HepG2 (cell line): ENCODE results near the gene CLDN9. TPM values are rescaled to one million over a fixed set of nuclear protein-coding genes. Genes with fewer than 3 reads are reported as not detected.

ENCODE experiments used
- ATAC-seq: fragments of 200-7000 bp; cut with Tn5 transposase; 3 replicates; pipeline ENCODE4 v1.9.1; 2020; ENCODE audit warnings: mild to moderate bottlenecking, moderate library complexity
- BruUV-seq: library from RNA; stranded (reverse); fragments of 400-500 nt; replicated peaks from 2 replicates; lab custom pipeline; 2021; lab: Mats Ljungman, UMichigan
- CTCF ChIA-PET: fragments of 300-600 bp; formaldehyde crosslinking; extraction: SDS; loops from one replicate; lab custom pipeline; 2021; ENCODE audit warnings: low total read pairs, inconsistent platforms, low intra/inter-chr PET ratio; lab: Yijun Ruan, JAX
- POLR2A ChIA-PET: fragments of 350-600 bp; sonication (Branson Sonifier 250); formaldehyde crosslinking; loops from one replicate; lab custom pipeline; 2020; ENCODE audit warnings: antibody characterized with exemption, inconsistent platforms; lab: Yijun Ruan, JAX
- DNase-seq: peaks from one replicate; pipeline ENCODE4 v3.0.0-alpha.2; 2015; ENCODE audit warnings: low spot score
- FAIRE-seq: peaks from 3 replicates; lab custom pipeline; 2011; peaks lifted over from hg19 to GRCh38; lab: Jason Lieb, UNC
- H2AFZ ChIP-seq: one replicate; pipeline ENCODE4 v1.6.1; 2011; ENCODE audit warnings: low read length, inconsistent platforms
- H3K27ac ChIP-seq: fragments of 300-600 bp; 3 replicates; pipeline ENCODE4 v1.8.0; 2011; ENCODE audit warnings: mixed run types, mild to moderate bottlenecking, mixed read lengths, low read length, inconsistent platforms; ENCODE audit not compliant: insufficient read depth; ENCODE audit errors: extremely low read length
- H3K27me3 ChIP-seq, 2 experiments: fragments of 200-600 bp in 1 of 2; 2 replicates in 1 of 2; 3 replicates in 1 of 2; pipeline versions ENCODE4 v1.6.0 to v1.8.0; 2011; ENCODE audit warnings: low read length in 2 of 2, mild to moderate bottlenecking in 2 of 2, moderate library complexity in 2 of 2, inconsistent platforms in 1 of 2; ENCODE audit not compliant: insufficient read depth in 2 of 2, control insufficient read depth in 1 of 2
- H3K36me3 ChIP-seq, 2 experiments: fragments of 200-600 bp in 1 of 2; replicated peaks in 1 of 2; 2 replicates in 1 of 2; 3 replicates in 1 of 2; pipeline versions ENCODE4 v1.5.1 to v1.8.0; 2011; ENCODE audit warnings: low read length in 2 of 2, inconsistent platforms in 1 of 2; ENCODE audit not compliant: insufficient read depth in 2 of 2, control insufficient read depth in 1 of 2
- H3K4me1 ChIP-seq: 2 replicates; pipeline ENCODE4 v1.5.1; 2012; ENCODE audit warnings: low read length, inconsistent platforms; ENCODE audit not compliant: insufficient read depth
- H3K4me2 ChIP-seq: 2 replicates; pipeline ENCODE4 v1.6.0; 2011; ENCODE audit warnings: low read depth, low read length, inconsistent platforms
- H3K4me3 ChIP-seq, 3 experiments: fragments of 200-600 bp in 1 of 3; sonication (generic), shearing (Covaris generic) in 1 of 3; replicated peaks in 1 of 3; 2 replicates each; pipeline ENCODE4 v1.5.1; 2011 to 2016; ENCODE audit warnings: low read length in 3 of 3, inconsistent platforms in 2 of 3, low read depth in 2 of 3, mild to moderate bottlenecking in 2 of 3, control low read depth in 1 of 3, mixed read lengths in 1 of 3; ENCODE audit not compliant: insufficient read depth in 1 of 3
- H3K79me2 ChIP-seq: one replicate; pipeline ENCODE4 v1.6.1; 2011; ENCODE audit warnings: low read length, inconsistent platforms; ENCODE audit not compliant: insufficient read depth
- H3K9ac ChIP-seq: 2 replicates; pipeline ENCODE4 v1.6.0; 2011; ENCODE audit warnings: mild to moderate bottlenecking, low read depth, low read length, inconsistent platforms; ENCODE audit not compliant: insufficient read depth
- H3K9me3 ChIP-seq: 2 replicates; pipeline ENCODE4 v1.5.1; 2012; ENCODE audit warnings: mild to moderate bottlenecking, low read length
- H4K20me1 ChIP-seq: 2 replicates; pipeline ENCODE4 v1.6.0; 2011; ENCODE audit warnings: inconsistent platforms, mild to moderate bottlenecking, low read length, moderate library complexity; ENCODE audit not compliant: insufficient read depth
- ARID2 ChIP-seq: sonication (generic); formaldehyde crosslinking; IDR thresholded peaks from 2 replicates; pipeline ENCODE4 v1.8.1; 2022; ENCODE audit warnings: mild to moderate bottlenecking, missing genetic modification reagents, borderline replicate concordance
- E2F5 ChIP-seq: sonication (generic); formaldehyde crosslinking; conservative IDR thresholded peaks from 2 replicates; pipeline ENCODE4 v1.4.0; 2020; ENCODE audit warnings: missing genetic modification reagents
- ETS1 ChIP-seq: sonication (generic); formaldehyde crosslinking; IDR thresholded peaks from 2 replicates; pipeline ENCODE4 v1.4.0; 2020; ENCODE audit warnings: missing genetic modification reagents
- JUN ChIP-seq: sonication (generic); formaldehyde crosslinking; IDR thresholded peaks from 2 replicates; pipeline ENCODE4 v1.4.0; 2020; ENCODE audit warnings: mild to moderate bottlenecking, missing genetic modification reagents
- MNT ChIP-seq: fragments of 450-650 bp; IDR thresholded peaks from 2 replicates; pipeline ENCODE4 v1.6.1; 2016
- NR0B2 ChIP-seq: sonication (generic); formaldehyde crosslinking; IDR thresholded peaks from 2 replicates; pipeline ENCODE4 v1.4.0; 2020; ENCODE audit warnings: mild to moderate bottlenecking, missing genetic modification reagents
- PHF20 ChIP-seq: sonication (generic); formaldehyde crosslinking; IDR thresholded peaks from 2 replicates; pipeline ENCODE4 v1.5.0; 2020; ENCODE audit warnings: mild to moderate bottlenecking, missing genetic modification reagents
- RBFOX2 ChIP-seq: fragments of 200-400 bp; formaldehyde crosslinking; IDR thresholded peaks from 2 replicates; pipeline ENCODE4 v1.6.1; 2017; ENCODE audit warnings: low read depth, mild to moderate bottlenecking, low read length
- ZFP37 ChIP-seq: sonication (generic); formaldehyde crosslinking; IDR thresholded peaks from 2 replicates; pipeline ENCODE4 v1.4.0; 2020; ENCODE audit warnings: missing genetic modification reagents, borderline replicate concordance
- ZKSCAN8 ChIP-seq: IDR thresholded peaks from 2 replicates; pipeline ENCODE4 v1.6.1; 2016; ENCODE audit warnings: borderline replicate concordance, missing genetic modification reagents, missing compliant biosample characterization
- ZNF530 ChIP-seq: sonication (generic); formaldehyde crosslinking; IDR thresholded peaks from 2 replicates; pipeline ENCODE4 v1.5.0; 2020; ENCODE audit warnings: low read depth, mild to moderate bottlenecking, missing genetic modification reagents
- ZNF616 ChIP-seq: sonication (generic); formaldehyde crosslinking; IDR thresholded peaks from 2 replicates; pipeline ENCODE4 v1.5.0; 2020; ENCODE audit warnings: low read depth, mild to moderate bottlenecking, missing genetic modification reagents
- ZNF746 ChIP-seq: sonication (generic); formaldehyde crosslinking; IDR thresholded peaks from 2 replicates; pipeline ENCODE4 v1.8.0; 2022; ENCODE audit warnings: mild to moderate bottlenecking, missing genetic modification reagents
- WGBS: methylation state at CpG from one replicate; pipeline ENCODE4 v1.1.6; 2017; ENCODE audit warnings: low lambda C conversion rate; 5-methylcytosine and 5-hydroxymethylcytosine counted together
- in situ Hi-C: cut with HindIII; loops from 2 replicates; pipeline ENCODE4 v1.10.0; 2017; ENCODE audit warnings: low pct_unique_long_range_greater_than_20kb; ENCODE audit not compliant: extremely low pct_ligation_motif_present
- intact Hi-C: fragments of 100-400 bp; cut with micrococcal nuclease; formaldehyde crosslinking; loops from one replicate; pipeline ENCODE4 v1.10.0; 2022; ENCODE audit not compliant: unreplicated experiment
- polyA plus RNA-seq, 8 experiments: library from polyadenylated mRNA; depleted of rRNA in 3 of 8; stranded (reverse) in 7 of 8; unstranded in 1 of 8; fragments of >200 nt; fragmentation: Illumina TruSeq in 4 of 8; extraction: Trizol in 4 of 8; gene quantifications; 2 replicates each; pipeline versions ENCODE4 v1.2.1 to v1.2.3, GENCODE V29; 2011 to 2016; ENCODE audit warnings: low read depth in 4 of 8, missing spikeins in 1 of 8, mixed read lengths in 1 of 8; ENCODE audit not compliant: insufficient read depth in 1 of 8
- total RNA-seq, 5 experiments: library from RNA; depleted of rRNA; stranded (reverse); fragments of >200 nt; fragmentation: Illumina TruSeq; extraction: Trizol; gene quantifications; 2 replicates each; pipeline ENCODE4 v1.2.3, GENCODE V29; 2016; ENCODE audit warnings: low read depth in 1 of 5

The CLDN9 gene
- total and polyA plus RNA-seq, 2 of the 13 experiments (the other 11 are each of a cell fraction or from before 2014, with no cell fraction given), result 0.15 to 0.26 TPM

- H3K27ac ChIP-seq, result no peak overlapping the region
- peaks cover 22% of the 10 kb centered on the region for H3K4me1 ChIP-seq
- in situ Hi-C loops (no loop called here), intact Hi-C loops (no loop called here)
- H3K9me3 ChIP-seq, result no peaks in the 10 kb centered on the region
- no peak for FAIRE-seq
- no peak for ATAC-seq
- H3K4me3 ChIP-seq, result no peak overlapping the region
- no TSS peak for BruUV-seq
- H4K20me1 ChIP-seq, result no peaks in the 10 kb centered on the region
- H3K9ac ChIP-seq, result no peak overlapping the region
- WGBS, result 10% methylated on average over 5 of the region's 8 CpGs
- DNase-seq, result no peak
- no peak overlapping the region for H3K4me2 ChIP-seq
- CTCF ChIA-PET, result no interaction called here
- H3K36me3 ChIP-seq, result no peaks in the 10 kb centered on the region
- peaks cover 19 to 60% of the 10 kb centered on the region in 2 experiments for H3K27me3 ChIP-seq
- H3K79me2 ChIP-seq, result no peaks in the 10 kb centered on the region
- no peak for TF ChIP-seq PHF20 (CRISPR knock-in tag)
- no peak for TF ChIP-seq MNT
- no peak for TF ChIP-seq JUN
- no peak for TF ChIP-seq ZNF616 (CRISPR knock-in tag)
- TF ChIP-seq ZNF530 (CRISPR knock-in tag), result no peak
- no peak for TF ChIP-seq E2F5
- no peak for TF ChIP-seq RBFOX2
- no peak for TF ChIP-seq ETS1 (CRISPR knock-in tag)
- TF ChIP-seq NR0B2 (CRISPR knock-in tag), result no peak
- TF ChIP-seq ZKSCAN8, result no peak
- TF ChIP-seq ZFP37 (CRISPR knock-in tag), result no peak
- no peak for TF ChIP-seq ARID2
- TF ChIP-seq ZNF746 (CRISPR knock-in tag), result no peak
- H2AFZ ChIP-seq, result no peak overlapping the region
- POLR2A ChIA-PET, result no interaction called here
These were observed 24.1 kb upstream of the CLDN9 start for GRCh38 chr16:2988590-2989099.
